HG02571 (cell line): Measurements from ENCODE around the gene PRKCE.

Experiments
- ATAC-seq: cut with Tn5 transposase; IDR thresholded peaks from one replicate; pipeline ENCODE4 v1.9.1; 2021; ENCODE audit warnings: mild to moderate bottlenecking, moderate library complexity; ENCODE audit not compliant: unreplicated experiment

The PRKCE gene

GRCh38 chr2:45951025-45951727, 299.7 kb downstream of the PRKCE start:
- ATAC-seq: no peak

- ATAC-seq: no peak
These were observed 301.1 kb downstream of the PRKCE start for GRCh38 chr2:45952591-45952990.

- ATAC-seq: no peak
These were observed 302.0 kb downstream of the PRKCE start for GRCh38 chr2:45953376-45954027.

GRCh38 chr2:45954233-45954850, 302.9 kb downstream of the PRKCE start:
- ATAC-seq: no peak

- no peak for ATAC-seq
These were observed 306.2 kb downstream of the PRKCE start for GRCh38 chr2:45957533-45958227.

- no peak for ATAC-seq
These were observed 308.8 kb downstream of the PRKCE start for GRCh38 chr2:45960057-45960863.

- no peak for ATAC-seq
These were observed 310.9 kb downstream of the PRKCE start for GRCh38 chr2:45962177-45962921.

- ATAC-seq: no peak
These were observed 312.3 kb downstream of the PRKCE start for GRCh38 chr2:45963816-45964215.

- no peak for ATAC-seq
These were observed 312.9 kb downstream of the PRKCE start for GRCh38 chr2:45964223-45964841.

GRCh38 chr2:45964906-45965305, 313.4 kb downstream of the PRKCE start:
- no peak for ATAC-seq

GRCh38 chr2:45965871-45966498, 314.5 kb downstream of the PRKCE start:
- ATAC-seq: no peak

GRCh38 chr2:45968946-45969584, 317.6 kb downstream of the PRKCE start:
- ATAC-seq: no peak

GRCh38 chr2:45973426-45973825, 322.0 kb downstream of the PRKCE start:
- no peak for ATAC-seq

GRCh38 chr2:45974056-45974455, 322.6 kb downstream of the PRKCE start:
- ATAC-seq: peak; percentile 78

GRCh38 chr2:45974762-45975408, 323.4 kb downstream of the PRKCE start:
- peak; percentile 73 for ATAC-seq

- ATAC-seq: no peak
These were observed 324.5 kb downstream of the PRKCE start for GRCh38 chr2:45975752-45976517.

GRCh38 chr2:45978302-45978859, 326.9 kb downstream of the PRKCE start:
- ATAC-seq: no peak
